Activated T-helper 1 cell treated with Interleukin-2 at 50 U/mL for 16 hours (primary cell): Measurements from ENCODE around the gene FUZ.
A peak's percentile ranks its signal among the peaks of the same experiment; 100 is the strongest.

ENCODE experiments used
- DNase-seq: peaks from one replicate; pipeline ENCODE4 v3.0.0-alpha.2; 2020; ENCODE audit warnings: low read depth

Gene FUZ

DNA sequence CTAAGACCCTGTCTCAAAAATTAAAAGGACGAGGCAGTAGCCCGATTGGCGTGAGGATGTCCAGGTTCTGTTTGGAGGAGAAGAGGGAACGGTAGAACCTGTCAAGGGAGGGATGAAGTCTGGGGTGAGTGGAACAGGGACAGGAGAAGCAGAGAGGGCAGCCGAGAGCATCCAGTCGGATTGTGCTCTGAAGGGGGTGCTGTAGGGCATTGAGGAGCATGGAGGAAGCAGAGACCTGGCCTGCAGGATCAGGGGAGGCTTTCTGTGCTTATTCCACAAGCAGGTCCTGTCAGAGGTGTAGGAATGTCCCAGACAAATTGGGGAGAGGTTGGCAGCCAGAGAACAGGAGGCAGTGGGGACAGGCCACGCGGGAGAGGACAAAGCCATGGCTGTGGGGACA is 32.2 kb downstream of the FUZ start:
- no peak for DNase-seq

- DNase-seq = no peak
Observed at GRCh38 chr19:49779731-49780555, 33.1 kb downstream of the FUZ start.

DNA sequence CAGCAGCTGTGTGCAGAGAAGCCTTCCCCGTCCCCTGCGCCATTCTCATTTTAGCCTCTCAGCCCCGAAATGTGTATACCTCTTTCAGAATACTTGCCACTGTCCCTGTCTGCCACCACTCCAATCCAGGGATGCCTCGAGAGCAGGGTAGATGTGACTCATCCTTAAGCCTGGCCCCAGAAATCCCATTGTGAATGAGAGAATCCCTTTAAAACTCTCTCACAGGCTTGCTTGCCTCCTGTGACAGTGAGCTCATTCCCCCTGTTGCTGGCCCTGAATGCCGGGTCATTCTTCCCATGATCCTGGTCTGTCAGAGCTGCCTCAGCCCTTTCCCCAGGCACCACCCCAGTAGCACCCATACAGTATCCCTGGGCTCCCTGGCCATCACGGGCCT is 36.7 kb downstream of the FUZ start:
- no peak for DNase-seq

- no peak for DNase-seq
Observed at GRCh38 chr19:49775742-49776370, 37.2 kb downstream of the FUZ start.

DNA sequence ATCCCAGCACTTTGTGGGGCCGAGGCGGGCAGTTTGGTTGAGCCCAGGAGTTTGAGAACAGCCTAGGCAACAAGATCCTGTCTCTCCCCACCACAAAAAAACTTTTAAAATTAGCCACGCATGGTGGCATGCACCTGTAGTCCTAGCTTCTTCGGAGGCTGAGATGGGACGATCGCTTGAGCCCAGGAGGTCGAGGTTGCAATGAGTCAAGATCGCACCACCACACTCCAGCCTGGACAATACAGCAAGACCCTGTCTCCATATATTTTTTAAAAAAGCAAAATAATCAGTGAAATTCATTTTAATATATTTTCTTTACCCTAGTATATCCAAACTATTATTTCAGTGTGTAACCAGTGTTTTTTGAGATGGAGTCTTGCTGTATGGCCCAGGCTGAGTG is 38.1 kb downstream of the FUZ start:
- DNase-seq = no peak

- no peak for DNase-seq
Observed at GRCh38 chr19:49773663-49774350, 39.3 kb downstream of the FUZ start.

DNA sequence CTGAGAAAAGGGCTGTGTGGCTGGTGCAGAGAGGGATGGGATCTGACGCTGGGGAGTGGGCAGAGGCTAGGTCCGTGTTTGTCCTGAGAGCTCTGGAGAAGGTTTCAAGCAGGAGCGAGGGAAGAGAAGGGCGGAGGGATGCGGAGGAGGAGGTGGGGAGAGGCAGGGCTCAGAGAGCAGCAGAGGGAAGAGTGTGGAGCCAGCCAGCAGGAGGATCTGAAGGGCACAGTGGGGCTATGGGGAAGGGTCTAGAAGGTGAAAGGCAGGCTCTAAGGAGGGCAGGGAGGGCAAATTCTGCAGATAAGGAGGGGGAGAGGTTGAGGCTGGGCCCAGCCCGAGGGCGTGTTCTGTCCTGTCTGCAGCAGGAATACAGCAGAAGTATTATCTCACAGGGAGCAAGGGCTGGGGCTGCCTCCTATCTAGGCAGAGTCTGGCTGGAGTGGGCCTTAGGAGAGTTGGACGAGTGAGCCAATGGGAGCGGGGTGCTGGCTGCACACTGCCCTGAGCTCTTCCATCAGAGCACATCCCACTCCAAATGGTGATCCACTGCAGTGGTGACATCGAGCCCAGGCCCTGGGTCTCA is 40.2 kb downstream of the FUZ start:
- no peak for DNase-seq

DNA sequence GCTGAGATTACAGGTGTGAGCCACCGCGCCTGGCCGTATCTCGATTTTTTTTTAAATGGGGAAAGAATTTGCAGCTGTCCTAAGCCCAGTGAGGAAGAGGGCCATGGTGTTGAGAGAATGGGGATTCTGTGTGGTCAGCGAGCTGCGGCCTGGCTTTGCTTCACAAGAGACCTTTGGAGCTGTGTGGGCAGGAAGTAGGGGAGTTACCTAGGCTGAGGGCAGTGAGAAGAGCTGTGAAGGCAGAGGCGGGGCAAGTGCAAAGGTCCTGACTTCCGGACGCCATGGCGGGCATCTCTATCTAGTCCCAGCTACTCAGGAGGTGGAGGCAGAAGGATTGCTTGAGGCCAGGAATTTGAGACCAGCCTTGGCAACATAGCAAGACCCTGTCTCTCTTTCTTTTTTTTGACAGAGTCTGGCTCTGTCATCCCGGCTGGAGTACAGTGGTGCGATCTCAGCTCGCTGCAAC is 41.4 kb downstream of the FUZ start:
- no peak for DNase-seq

GRCh38 chr19:49770529-49770928 is 42.6 kb downstream of the FUZ start:
- DNase-seq = no peak

DNA sequence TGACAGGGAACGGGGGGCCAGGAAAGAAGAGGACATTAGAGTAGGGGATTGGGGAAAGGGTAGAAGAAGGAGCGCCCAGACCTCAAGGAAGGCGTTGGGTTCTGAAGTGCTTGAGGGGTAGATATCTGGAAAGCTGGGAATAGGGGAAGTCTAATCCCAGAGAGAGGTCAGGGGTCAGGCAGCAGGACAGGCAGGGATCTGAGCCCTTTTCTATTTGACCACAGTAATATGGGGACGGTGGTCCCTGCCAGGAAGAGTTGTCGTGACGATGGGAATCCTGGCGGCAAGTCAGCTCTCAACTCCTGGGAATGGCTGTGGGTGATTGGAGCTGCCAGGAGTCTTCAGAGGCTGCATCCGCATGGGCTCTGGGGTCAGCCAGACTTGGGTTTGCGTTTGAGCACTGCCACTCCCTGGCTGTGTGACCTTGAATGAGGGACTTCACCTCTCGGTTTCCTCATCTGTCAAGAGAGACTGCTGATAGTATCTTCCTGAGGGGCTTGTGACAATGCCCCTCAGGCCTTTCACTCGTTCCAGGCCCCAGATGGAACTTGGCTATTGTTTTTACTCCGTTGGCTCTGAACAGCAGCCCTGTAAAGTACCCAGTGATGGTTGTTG is 45.0 kb downstream of the FUZ start:
- no peak for DNase-seq

GRCh38 chr19:49767381-49767780 is 45.7 kb downstream of the FUZ start:
- DNase-seq = no peak

DNA sequence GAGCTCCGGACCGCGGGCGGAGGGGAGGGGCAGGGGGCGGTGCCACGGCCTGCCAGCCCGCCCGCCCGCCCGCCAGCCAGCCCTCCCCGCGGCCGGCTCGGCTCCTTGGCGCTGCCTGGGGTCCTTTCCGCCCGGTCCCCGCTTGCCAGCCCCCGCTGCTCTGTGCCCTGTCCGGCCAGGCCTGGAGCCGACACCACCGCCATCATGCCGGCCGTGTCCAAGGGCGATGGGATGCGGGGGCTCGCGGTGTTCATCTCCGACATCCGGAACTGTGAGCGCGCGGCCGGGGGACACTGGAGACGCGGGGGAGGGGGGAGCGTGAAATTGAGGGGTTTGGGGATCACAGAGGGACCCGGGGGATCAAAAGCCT is 46.2 kb downstream of the FUZ start, which contains the start of gene AP2A1:
AP2A1 (plus strand) TSS at position 72 of the 370 bp plus-strand sequence; CDS start at position 205, 133 bp downstream.
- DNase-seq = no peak

GRCh38 chr19:49766007-49766929 is 46.8 kb downstream of the FUZ start:
- DNase-seq = peak; percentile 99

DNA sequence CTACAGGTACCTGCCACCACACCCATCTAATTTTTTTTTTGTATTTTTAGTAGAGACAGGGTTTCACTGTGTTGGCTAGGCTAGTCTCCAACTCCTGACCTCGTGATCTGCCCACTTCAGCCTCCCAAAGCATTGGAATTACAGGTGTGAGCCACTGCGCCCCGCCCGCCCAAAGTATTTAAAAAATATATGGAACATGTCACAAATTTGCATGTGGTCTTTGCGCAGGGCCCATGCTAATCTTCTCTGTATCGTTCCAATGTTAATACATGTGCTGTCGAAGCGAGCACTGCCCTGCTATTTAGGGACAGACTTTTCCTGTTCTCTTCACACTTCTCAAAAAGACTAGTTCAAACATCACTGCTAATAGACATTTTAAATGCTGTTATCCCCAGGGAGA is 48.8 kb downstream of the FUZ start:
- DNase-seq = no peak

GRCh38 chr19:49763230-49763629 is 49.9 kb downstream of the FUZ start, which contains the start of gene TSKS:
TSS of gene TSKS (minus strand) at chr19:49763306. CDS start at chr19:49763247, 59 bp downstream.
- DNase-seq = no peak

DNA sequence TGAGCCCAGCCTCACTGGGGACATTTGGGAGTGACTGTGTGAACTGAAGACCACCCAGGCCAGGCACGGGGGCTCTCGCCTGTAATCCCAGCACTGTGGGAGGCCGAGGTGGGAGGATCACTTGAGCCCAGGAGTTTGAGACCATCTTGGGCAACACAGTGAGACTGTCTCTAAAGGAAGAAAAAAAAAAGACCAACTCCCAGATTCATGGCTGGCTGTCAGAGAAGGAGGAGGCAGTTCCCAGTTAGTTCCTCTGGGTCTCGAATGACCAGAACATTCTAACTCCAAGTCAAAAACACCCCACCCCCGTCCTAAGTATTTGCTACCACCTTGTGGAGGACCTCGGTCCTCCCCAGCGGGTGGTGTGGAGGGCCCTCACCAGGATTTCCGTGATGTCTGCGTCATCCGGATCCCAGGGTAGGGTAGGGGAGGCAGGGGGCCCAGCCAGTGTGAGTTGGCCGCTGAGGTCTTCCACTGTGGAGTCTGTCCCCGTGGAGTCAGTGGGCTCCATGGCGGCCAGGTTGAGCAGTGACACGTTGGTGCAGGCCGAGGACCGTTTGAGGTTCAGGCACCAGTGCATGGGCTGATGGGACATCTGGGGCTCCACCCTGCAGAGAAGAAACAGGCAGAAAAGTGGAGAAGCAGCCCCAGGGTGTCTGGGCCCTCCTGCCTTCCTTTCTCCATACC is 51.3 kb downstream of the FUZ start:
- no peak for DNase-seq

DNA sequence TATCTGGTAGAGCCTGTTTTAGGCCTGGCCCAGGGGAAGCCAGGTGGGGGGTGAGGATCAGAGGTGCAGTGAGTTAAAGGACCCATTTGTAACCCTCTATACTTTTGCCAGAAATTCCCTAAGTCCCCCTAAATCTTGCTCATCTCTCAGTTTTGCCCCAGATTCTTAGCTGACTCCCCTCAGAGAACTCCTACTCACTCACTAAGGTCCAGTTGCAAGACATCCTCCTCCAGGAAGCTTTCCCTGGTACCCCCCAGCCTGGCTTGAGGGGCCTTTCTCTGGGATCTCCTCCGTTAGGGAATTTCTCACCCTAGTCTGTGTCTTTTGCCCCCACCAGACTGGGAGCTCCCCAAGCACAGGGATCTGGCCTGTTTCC is 51.9 kb downstream of the FUZ start:
- no peak for DNase-seq

DNA sequence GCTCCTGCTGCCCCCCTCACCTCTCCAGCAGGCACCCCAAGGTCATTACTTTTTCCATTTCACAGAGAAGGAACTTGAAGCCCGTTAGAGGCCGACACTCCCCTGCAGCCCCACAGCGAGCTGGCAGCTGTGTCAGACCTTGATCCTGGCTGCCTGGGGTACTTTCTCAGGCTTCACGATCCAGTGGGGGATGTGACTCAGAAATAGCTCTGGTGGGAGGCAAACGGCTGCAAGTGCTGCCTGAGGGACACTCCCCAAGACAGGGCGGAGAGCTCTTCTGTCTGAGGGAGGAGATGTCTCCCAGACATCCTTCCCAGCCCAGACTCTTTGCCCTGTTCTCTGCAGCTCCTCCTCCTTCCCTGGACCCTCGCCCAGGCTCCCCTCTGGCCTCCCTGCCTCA is 54.8 kb downstream of the FUZ start:
- no peak for DNase-seq
